Endothelial cell of umbilical vein (primary cell): ENCODE measurements around the gene USE1. TPM values are rescaled to one million over a fixed set of nuclear protein-coding genes. Genes with fewer than 3 reads are reported as not detected.

Source experiments
- BruUV-seq: library from RNA; stranded (reverse); fragments of 400-500 nt; replicated peaks from 2 replicates; lab custom pipeline; 2021; lab: Mats Ljungman, UMichigan
- CTCF ChIA-PET: fragments of 300-600, 350-600 bp; sonication (Branson Sonifier 250); formaldehyde crosslinking; loops from one replicate; lab custom pipeline; 2021; ENCODE audit warnings: antibody characterized with exemption, inconsistent platforms; lab: Charles Lee
- POLR2A ChIA-PET: fragments of 300-600, 350-600 bp; sonication (Branson Sonifier 250); formaldehyde crosslinking; loops from one replicate; lab custom pipeline; 2021; ENCODE audit warnings: antibody characterized with exemption, inconsistent platforms; lab: Charles Lee
- DNase-seq: peaks from one replicate; pipeline ENCODE4 v3.0.0-alpha.2; 2011; ENCODE audit warnings: low read depth, low spot score
- FAIRE-seq: peaks from 2 replicates; lab custom pipeline; 2011; peaks lifted over from hg19 to GRCh38; lab: Jason Lieb, UNC
- H2AFZ ChIP-seq: 2 replicates; pipeline ENCODE4 v1.6.0; 2012; ENCODE audit warnings: low read depth, low read length, control low read depth, inconsistent platforms
- H3K27ac ChIP-seq: 2 replicates; pipeline ENCODE4 v1.5.1; 2011; ENCODE audit warnings: low read depth, mild to moderate bottlenecking, control low read depth, low read length, moderate library complexity; ENCODE audit not compliant: insufficient read depth
- H3K27me3 ChIP-seq, 2 experiments: 2 replicates each; pipeline versions ENCODE4 v1.6.0 to v1.6.1; 2011; ENCODE audit warnings: low read length in 2 of 2, mixed read lengths in 1 of 2; ENCODE audit not compliant: control insufficient read depth in 2 of 2, insufficient read depth in 2 of 2
- H3K36me3 ChIP-seq, 2 experiments: 2 replicates in 1 of 2; 3 replicates in 1 of 2; pipeline ENCODE4 v1.5.1; 2011; ENCODE audit warnings: low read length in 2 of 2, mild to moderate bottlenecking in 1 of 2, moderate library complexity in 1 of 2; ENCODE audit not compliant: control insufficient read depth in 2 of 2, insufficient read depth in 2 of 2; ENCODE audit errors: extremely low read depth in 1 of 2
- H3K4me1 ChIP-seq: 3 replicates; pipeline ENCODE4 v1.5.1; 2011; ENCODE audit warnings: mild to moderate bottlenecking, low read length; ENCODE audit not compliant: control insufficient read depth, insufficient read depth; ENCODE audit errors: extremely low read depth
- H3K4me2 ChIP-seq: 2 replicates; pipeline ENCODE4 v1.6.1; 2011; ENCODE audit warnings: low read length, control low read depth, mixed read lengths; ENCODE audit not compliant: insufficient read depth
- H3K4me3 ChIP-seq, 3 experiments: fragments of 200-600 bp in 1 of 3; sonication (generic), shearing (Covaris generic) in 1 of 3; replicated peaks in 1 of 3; 2 replicates each; pipeline ENCODE4 v1.5.1; 2011 to 2016; ENCODE audit warnings: control low read depth in 3 of 3, low read length in 3 of 3, mild to moderate bottlenecking in 2 of 3, inconsistent platforms in 1 of 3, low read depth in 1 of 3, moderate library complexity in 1 of 3; ENCODE audit not compliant: insufficient read depth in 1 of 3
- H3K79me2 ChIP-seq: 2 replicates; pipeline ENCODE4 v1.6.0; 2012; ENCODE audit warnings: low read length, inconsistent platforms; ENCODE audit not compliant: control insufficient read depth, insufficient read depth
- H3K9ac ChIP-seq: replicated peaks from 2 replicates; pipeline ENCODE3; 2011; ENCODE audit warnings: low read length, control low read depth; ENCODE audit not compliant: insufficient read depth; ENCODE audit errors: extremely low read depth
- H3K9me1 ChIP-seq: replicated peaks from 3 replicates; pipeline ENCODE4 v1.6.0; 2011; ENCODE audit warnings: mild to moderate bottlenecking, low read length; ENCODE audit not compliant: control insufficient read depth, insufficient read depth; ENCODE audit errors: extremely low read depth
- H3K9me3 ChIP-seq: replicated peaks from 2 replicates; pipeline ENCODE4 v1.5.1; 2012; ENCODE audit warnings: low read length, inconsistent platforms; ENCODE audit not compliant: control insufficient read depth, insufficient read depth
- H4K20me1 ChIP-seq: replicated peaks from 2 replicates; pipeline ENCODE3; 2011; ENCODE audit warnings: mild to moderate bottlenecking, low read length; ENCODE audit not compliant: control insufficient read depth, insufficient read depth; ENCODE audit errors: extremely low read depth
- EZH2 ChIP-seq: IDR thresholded peaks from 2 replicates; pipeline ENCODE4 v1.6.1; 2012; ENCODE audit warnings: borderline replicate concordance, low read depth, mild to moderate bottlenecking, moderate library complexity, low read length, inconsistent platforms; ENCODE audit not compliant: severe bottlenecking
- FOS ChIP-seq: IDR thresholded peaks from 2 replicates; pipeline ENCODE4 v1.6.1; 2011; ENCODE audit warnings: mild to moderate bottlenecking, low read length, moderate library complexity, borderline replicate concordance; ENCODE audit not compliant: insufficient read depth
- GATA2 ChIP-seq: IDR thresholded peaks from 2 replicates; pipeline ENCODE4 v1.7.0; 2011; ENCODE audit warnings: low read depth, mild to moderate bottlenecking, moderate library complexity, mixed read lengths, low read length; ENCODE audit not compliant: insufficient read length, insufficient read depth
- JUN ChIP-seq: IDR thresholded peaks from 2 replicates; pipeline ENCODE4 v1.6.1; 2011; ENCODE audit warnings: borderline replicate concordance, low read depth; ENCODE audit not compliant: insufficient read length, insufficient read depth
- MAX ChIP-seq: IDR thresholded peaks from 2 replicates; pipeline ENCODE4 v1.6.1; 2011; ENCODE audit not compliant: insufficient read depth, insufficient read length
- MYC ChIP-seq: IDR thresholded peaks from one replicate; pipeline ENCODE4 v1.6.1; 2011; ENCODE audit warnings: mild to moderate bottlenecking, low read depth, low read length
- POLR2A ChIP-seq: IDR thresholded peaks from 2 replicates; pipeline ENCODE4 v1.6.1; 2012; ENCODE audit warnings: low read depth, mild to moderate bottlenecking, control low read depth, low read length
- POLR2AphosphoS5 ChIP-seq: IDR thresholded peaks from 2 replicates; pipeline ENCODE4 v1.6.1; 2012; ENCODE audit warnings: low read depth, mild to moderate bottlenecking, control low read depth, low read length, moderate library complexity; ENCODE audit not compliant: insufficient read depth
- dilution Hi-C: fragments of 300-500 bp; cut with MboI; formaldehyde crosslinking; loops from one replicate; pipeline ENCODE4 v1.15.0; 2019; ENCODE audit warnings: low sequenced_read_pairs; ENCODE audit not compliant: extremely low pct_ligation_motif_present
- intact Hi-C: fragments of 100-400 bp; cut with micrococcal nuclease; formaldehyde crosslinking; loops from one replicate; pipeline ENCODE4 v1.10.0; 2022
- polyA plus RNA-seq, 4 experiments: library from polyadenylated mRNA; depleted of rRNA in 3 of 4; stranded (reverse) in 3 of 4; unstranded in 1 of 4; fragments of >200 nt; gene quantifications; 2 replicates each; pipeline versions ENCODE4 v1.2.1 to v1.2.3, GENCODE V29; 2011 to 2012; ENCODE audit warnings: missing spikeins in 1 of 4
- total RNA-seq: library from RNA; stranded (reverse); gene quantifications from 2 replicates; pipeline ENCODE4 v1.2.3, GENCODE V29; 2021
- TF ChIP-seq, protein P1 (sequence below), 2 donors: IDR thresholded peaks; 1 replicate in 1 of 2; 2 replicates in 1 of 2; pipeline ENCODE4 v1.5.1; 2011; ENCODE audit warnings: low read length in 2 of 2, mild to moderate bottlenecking in 2 of 2, moderate library complexity in 2 of 2, control low read depth in 1 of 2, inconsistent platforms in 1 of 2, low read depth in 1 of 2; ENCODE audit not compliant: insufficient read depth in 1 of 2; ENCODE audit errors: extremely low read depth in 1 of 2

USE1 gene
- total and polyA plus RNA-seq, 2 donors (not counting 3 experiments of a cell fraction or from before 2014, with no cell fraction given) = 21.3 to 27.6 TPM

DNA sequence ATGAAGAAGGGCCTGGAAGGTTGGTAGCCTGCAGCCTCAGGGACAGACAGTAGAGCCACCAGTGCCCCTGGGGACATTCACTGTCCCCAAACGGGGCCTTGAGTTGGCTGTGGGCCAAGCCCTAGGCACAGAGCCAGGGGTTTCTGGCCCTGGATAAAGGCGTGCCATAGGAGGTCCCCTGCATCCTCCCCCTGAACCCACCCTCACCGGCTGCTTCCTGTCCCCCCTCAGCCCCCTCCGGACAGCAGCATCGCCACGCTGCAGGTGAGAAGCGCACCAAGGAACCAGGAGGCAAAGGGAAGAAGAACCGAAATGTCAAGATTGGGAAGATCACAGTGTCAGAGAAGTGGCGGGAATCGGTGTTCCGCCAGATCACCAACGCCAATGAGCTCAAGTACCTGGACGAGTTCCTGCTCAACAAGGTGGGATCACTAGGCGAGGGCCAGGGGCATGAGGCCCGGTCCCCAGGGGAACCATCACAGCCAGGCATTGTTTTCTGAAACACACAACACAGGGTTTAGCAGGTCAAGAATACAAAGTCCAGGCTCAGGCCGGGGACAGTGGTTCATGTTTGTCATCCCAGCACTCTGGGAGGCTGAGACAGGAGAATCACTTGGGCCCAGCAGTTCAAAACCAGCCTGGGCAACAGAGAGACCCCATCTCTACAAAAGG, 14.6 kb upstream of the USE1 start:
- Histone ChIP-seq H3K9ac (no peak overlapping the region), H3K4me3 (no peak overlapping the region), H3K79me2 (no peaks in the 10 kb centered on the region), H4K20me1 (no peaks in the 10 kb centered on the region), H3K4me2 (no peak overlapping the region), H3K9me3 (no peaks in the 10 kb centered on the region), H3K36me3 (peaks cover 10 to 50% of the 10 kb centered on the region in 2 experiments), H3K4me1 (no peaks in the 10 kb centered on the region), H2AFZ (no peak overlapping the region), H3K27me3 (no peaks in the 10 kb centered on the region), H3K9me1 (no peaks in the 10 kb centered on the region), H3K27ac (no peak overlapping the region)
- ChIA-PET CTCF (interaction anchor here (1.6 kb wide), 1 partner anchor 35 kb away, joined by 5 read pairs; no protein-coding TSS in a partner anchor), POLR2A (no interaction called here)
- TF ChIP-seq EZH2 (no peak), MYC (no peak), FOS (no peak), POLR2AphosphoS5 (no peak), GATA2 (no peak), MAX (no peak), JUN (no peak), POLR2A (no peak)
- TF ChIP-seq, protein P1, sequence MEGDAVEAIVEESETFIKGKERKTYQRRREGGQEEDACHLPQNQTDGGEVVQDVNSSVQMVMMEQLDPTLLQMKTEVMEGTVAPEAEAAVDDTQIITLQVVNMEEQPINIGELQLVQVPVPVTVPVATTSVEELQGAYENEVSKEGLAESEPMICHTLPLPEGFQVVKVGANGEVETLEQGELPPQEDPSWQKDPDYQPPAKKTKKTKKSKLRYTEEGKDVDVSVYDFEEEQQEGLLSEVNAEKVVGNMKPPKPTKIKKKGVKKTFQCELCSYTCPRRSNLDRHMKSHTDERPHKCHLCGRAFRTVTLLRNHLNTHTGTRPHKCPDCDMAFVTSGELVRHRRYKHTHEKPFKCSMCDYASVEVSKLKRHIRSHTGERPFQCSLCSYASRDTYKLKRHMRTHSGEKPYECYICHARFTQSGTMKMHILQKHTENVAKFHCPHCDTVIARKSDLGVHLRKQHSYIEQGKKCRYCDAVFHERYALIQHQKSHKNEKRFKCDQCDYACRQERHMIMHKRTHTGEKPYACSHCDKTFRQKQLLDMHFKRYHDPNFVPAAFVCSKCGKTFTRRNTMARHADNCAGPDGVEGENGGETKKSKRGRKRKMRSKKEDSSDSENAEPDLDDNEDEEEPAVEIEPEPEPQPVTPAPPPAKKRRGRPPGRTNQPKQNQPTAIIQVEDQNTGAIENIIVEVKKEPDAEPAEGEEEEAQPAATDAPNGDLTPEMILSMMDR (IDR thresholded peaks at IDR 0.05; ENCODE audit: extremely low read depth in 1 of 2, insufficient read depth in 1 of 2, low read depth in 1 of 2, low read length in 2 of 2) = no peak
- dilution Hi-C loops (no loop called here), intact Hi-C loops (no loop called here)
- DNase-seq = no peak
- BruUV-seq = no TSS peak
- FAIRE-seq = no peak
